Measurements from ENCODE around the gene A1BG. TPM values are rescaled to one million over a fixed set of nuclear protein-coding genes. Genes with fewer than 3 reads are reported as not detected.

Gene A1BG
- total RNA-seq, 1 donor from 2014 or later: 27.3 TPM

- DNase-seq: no peak
- H3K4me3 Mint-ChIP-seq (ENCODE audit: unreplicated experiment): no peak overlapping the region
- no peak overlapping the region for H3K27ac Mint-ChIP-seq (ENCODE audit: unreplicated experiment)
- peaks cover 8% of the 10 kb centered on the region for H3K27me3 Mint-ChIP-seq (ENCODE audit: unreplicated experiment)
- H3K9me3 Mint-ChIP-seq (ENCODE audit: unreplicated experiment): peaks cover 13% of the 10 kb centered on the region
- TF ChIP-seq CTCF (IDR thresholded peaks at IDR 0.05; ENCODE audit: partially characterized antibody, unreplicated experiment): no peak
- H3K36me3 Mint-ChIP-seq (ENCODE audit: unreplicated experiment): no peaks in the 10 kb centered on the region
- H3K4me1 Mint-ChIP-seq (ENCODE audit: low read depth, unreplicated experiment): no peaks in the 10 kb centered on the region
Observed at GRCh38 chr19:58395979-58396627, 42.8 kb upstream of the A1BG start.

- Mint-ChIP-seq H3K27ac (ENCODE audit: unreplicated experiment) (peak within 1 kb of the TSS; percentile 23), H3K4me3 (ENCODE audit: unreplicated experiment) (no peak within 1 kb of the TSS), H3K9me3 (ENCODE audit: unreplicated experiment) (peaks cover 13% of the 10 kb centered on the region), H3K27me3 (ENCODE audit: unreplicated experiment) (peaks cover 8% of the 10 kb centered on the region), H3K36me3 (ENCODE audit: unreplicated experiment) (no peaks in the 10 kb centered on the region), H3K4me1 (ENCODE audit: low read depth, unreplicated experiment) (no peaks in the 10 kb centered on the region)
- no peak for DNase-seq
- no peak for TF ChIP-seq CTCF (IDR thresholded peaks at IDR 0.05; ENCODE audit: partially characterized antibody, unreplicated experiment)
Observed at GRCh38 chr19:58395220-58395978, 42.1 kb upstream of the A1BG start, which contains the start of gene RNF225. Gene RNF225, plus strand, starts transcription at chr19:58395656. Its CDS starts 434 bp downstream, at chr19:58396090.

- no peak for DNase-seq
- peak overlapping the region; percentile 23 for H3K27ac Mint-ChIP-seq (ENCODE audit: unreplicated experiment)
- H3K27me3 Mint-ChIP-seq (ENCODE audit: unreplicated experiment): peaks cover 8% of the 10 kb centered on the region
- TF ChIP-seq CTCF (IDR thresholded peaks at IDR 0.05; ENCODE audit: partially characterized antibody, unreplicated experiment): no peak
- peaks cover 12% of the 10 kb centered on the region for H3K9me3 Mint-ChIP-seq (ENCODE audit: unreplicated experiment)
- no peaks in the 10 kb centered on the region for H3K36me3 Mint-ChIP-seq (ENCODE audit: unreplicated experiment)
- H3K4me1 Mint-ChIP-seq (ENCODE audit: low read depth, unreplicated experiment): no peaks in the 10 kb centered on the region
- no peak overlapping the region for H3K4me3 Mint-ChIP-seq (ENCODE audit: unreplicated experiment)
Observed at GRCh38 chr19:58394821-58395219, 41.5 kb upstream of the A1BG start.

- Mint-ChIP-seq H3K9me3 (ENCODE audit: unreplicated experiment) (peaks cover 8% of the 10 kb centered on the region), H3K36me3 (ENCODE audit: unreplicated experiment) (no peaks in the 10 kb centered on the region), H3K4me3 (ENCODE audit: unreplicated experiment) (no peak overlapping the region), H3K4me1 (ENCODE audit: low read depth, unreplicated experiment) (no peaks in the 10 kb centered on the region), H3K27ac (ENCODE audit: unreplicated experiment) (no peak overlapping the region), H3K27me3 (ENCODE audit: unreplicated experiment) (peaks cover 8% of the 10 kb centered on the region)
- no peak for DNase-seq
- TF ChIP-seq CTCF (IDR thresholded peaks at IDR 0.05; ENCODE audit: partially characterized antibody, unreplicated experiment): no peak
Observed at GRCh38 chr19:58393725-58394033, 40.4 kb upstream of the A1BG start.

Data from glutamatergic neuron (in vitro differentiated cells).